HEK293T (cell line): ENCODE data around the gene PACS2.
"Not testable (repeated sequence)": the region's sequence is repeated elsewhere in the genome, so short reads cannot be mapped to it uniquely, and the experiment has no call there.

Source experiments
- CTCF ChIA-PET: fragments of 350-600 bp; formaldehyde crosslinking; extraction: SDS; loops from one replicate; lab custom pipeline; 2021; ENCODE audit warnings: antibody characterized with exemption, inconsistent platforms; lab: Yijun Ruan, JAX
- POLR2A ChIA-PET: fragments of 350-600 bp; formaldehyde crosslinking; extraction: SDS; loops from one replicate; lab custom pipeline; 2020; ENCODE audit warnings: antibody characterized with exemption, inconsistent platforms; lab: Yijun Ruan, JAX
- DNase-seq: peaks from one replicate; pipeline ENCODE4 v3.0.0; 2012; ENCODE audit warnings: mixed read lengths; ENCODE audit errors: extremely low spot score
- ARNT ChIP-seq: fragments of 450-650 bp; IDR thresholded peaks from 2 replicates; pipeline ENCODE4 v1.6.1; 2017; ENCODE audit warnings: mild to moderate bottlenecking
- BHLHE40 ChIP-seq: fragments of 450-650 bp; IDR thresholded peaks from 2 replicates; pipeline ENCODE4 v1.6.1; 2016; ENCODE audit warnings: mild to moderate bottlenecking, moderate library complexity, borderline replicate concordance
- CTBP1 ChIP-seq: fragments of 450-650 bp; IDR thresholded peaks from 2 replicates; pipeline ENCODE4 v1.6.1; 2016; ENCODE audit warnings: borderline replicate concordance
- ELF4 ChIP-seq: fragments of 450-650 bp; IDR thresholded peaks from 2 replicates; pipeline ENCODE4 v1.6.1; 2017; ENCODE audit warnings: antibody characterized with exemption
- FOXA1 ChIP-seq: fragments of 450-650 bp; IDR thresholded peaks from 2 replicates; pipeline ENCODE4 v1.6.1; 2016; ENCODE audit warnings: mild to moderate bottlenecking
- FOXK2 ChIP-seq: fragments of 450-650 bp; IDR thresholded peaks from 2 replicates; pipeline ENCODE4 v1.6.1; 2016; ENCODE audit warnings: mild to moderate bottlenecking
- HDGF ChIP-seq: fragments of 450-650 bp; IDR thresholded peaks from 2 replicates; pipeline ENCODE4 v1.6.1; 2017; ENCODE audit warnings: antibody characterized with exemption, borderline replicate concordance
- L3MBTL2 ChIP-seq: fragments of 450-650 bp; conservative IDR thresholded peaks from 2 replicates; pipeline ENCODE4 v1.6.1; 2016; ENCODE audit warnings: mild to moderate bottlenecking
- LEF1 ChIP-seq: fragments of 450-650 bp; IDR thresholded peaks from 2 replicates; pipeline ENCODE4 v1.6.1; 2017; ENCODE audit warnings: mild to moderate bottlenecking, borderline replicate concordance
- NFRKB ChIP-seq: fragments of 450-650 bp; IDR thresholded peaks from 2 replicates; pipeline ENCODE4 v1.6.1; 2016; ENCODE audit warnings: mild to moderate bottlenecking, moderate library complexity
- PKNOX1 ChIP-seq: fragments of 450-650 bp; IDR thresholded peaks from 2 replicates; pipeline ENCODE4 v1.6.1; 2016
- SP1 ChIP-seq: fragments of 450-650 bp; IDR thresholded peaks from 2 replicates; pipeline ENCODE4 v1.6.1; 2017
- SUZ12 ChIP-seq: fragments of 450-650 bp; IDR thresholded peaks from 2 replicates; pipeline ENCODE4 v1.6.1; 2016; ENCODE audit warnings: mild to moderate bottlenecking
- TARDBP ChIP-seq: fragments of 450-650 bp; IDR thresholded peaks from 2 replicates; pipeline ENCODE4 v1.6.1; 2016
- ZNF384 ChIP-seq: fragments of 450-650 bp; IDR thresholded peaks from 2 replicates; pipeline ENCODE4 v1.6.1; 2016

The PACS2 gene

GRCh38 chr14:105285174-105285573, 29.4 kb upstream of the PACS2 start:
- TF ChIP-seq ARNT, result no peak
- no peak for TF ChIP-seq NFRKB
- TF ChIP-seq HDGF, result no peak
- no peak for TF ChIP-seq SP1
- no peak for DNase-seq
- POLR2A ChIA-PET, result no interaction called here
- CTCF ChIA-PET, result no interaction called here

- CTCF ChIA-PET, result no interaction called here
Measured at GRCh38 chr14:105286759-105287144, 27.8 kb upstream of the PACS2 start.

GRCh38 chr14:105287249-105288102, 27.1 kb upstream of the PACS2 start:
- TF ChIP-seq TARDBP, result no peak
- TF ChIP-seq ZNF384, result no peak
- TF ChIP-seq BHLHE40, result no peak
- TF ChIP-seq PKNOX1, result no peak
- no peak for TF ChIP-seq SUZ12
- no peak for TF ChIP-seq L3MBTL2
- no peak for TF ChIP-seq NFRKB
- POLR2A ChIA-PET, result no interaction called here
- CTCF ChIA-PET, result no interaction called here
- no peak for DNase-seq

More at GRCh38 chr14:105286759-105287144, 27.8 kb upstream of the PACS2 start:
- no peak for DNase-seq
- TF ChIP-seq NFRKB, result no peak
- TF ChIP-seq LEF1, result no peak
- no peak for TF ChIP-seq L3MBTL2
- no peak for TF ChIP-seq FOXA1
- TF ChIP-seq PKNOX1, result no peak
- no peak for TF ChIP-seq ARNT
- no peak for TF ChIP-seq BHLHE40
- no peak for TF ChIP-seq ELF4
- no peak for TF ChIP-seq CTBP1
- TF ChIP-seq TARDBP, result no peak
- no peak for TF ChIP-seq SUZ12
- no peak for TF ChIP-seq FOXK2
- POLR2A ChIA-PET, result no interaction called here

GRCh38 chr14:105288936-105289335, 25.6 kb upstream of the PACS2 start:
- CTCF ChIA-PET, DNase-seq: not testable (repeated sequence)
- POLR2A ChIA-PET, result interaction anchor here (0.9 to 1.4 kb wide), 2 partner anchors 11 to 12 kb away, joined by 3 to 5 read pairs; partner anchors contain the start of gene BRF1

GRCh38 chr14:105290621-105291346, 23.8 kb upstream of the PACS2 start:
- POLR2A ChIA-PET, result interaction anchor here (2.0 kb wide), 1 partner anchor 24 kb away, joined by 6 read pairs; the partner anchor contains the start of gene PACS2
- DNase-seq, result no peak
- no peak for TF ChIP-seq BHLHE40
- TF ChIP-seq FOXA1, result no peak
- TF ChIP-seq ZNF384, result no peak
- TF ChIP-seq PKNOX1, result no peak
- TF ChIP-seq L3MBTL2, result no peak
- no peak for TF ChIP-seq SP1
- TF ChIP-seq ARNT, result no peak
- TF ChIP-seq HDGF, result no peak
- TF ChIP-seq NFRKB, result no peak
- no peak for TF ChIP-seq TARDBP
- no peak for TF ChIP-seq LEF1
- CTCF ChIA-PET, result interaction anchor here (0.6 to 1.0 kb wide), 3 partner anchors 10 to 115 kb away, joined by 3 read pairs; partner anchors contain the start of gene BRF1

- ChIA-PET POLR2A (interaction anchor here (1.5 kb wide), 1 partner anchor 8 kb away, joined by 6 read pairs; the partner anchor contains the start of gene BRF1), CTCF (interaction anchor here (0.5 kb wide), 1 partner anchor 27 kb away, joined by 3 read pairs; no protein-coding TSS in a partner anchor)
- TF ChIP-seq HDGF, result no peak
- TF ChIP-seq FOXK2, result no peak
- no peak for DNase-seq
Measured at GRCh38 chr14:105292826-105293711, 21.5 kb upstream of the PACS2 start.
